HG03139 (cell line): Measurements from ENCODE around the gene OLFML2B.

Experiments used
- ATAC-seq: cut with Tn5 transposase; IDR thresholded peaks from one replicate; pipeline ENCODE4 v1.9.1; 2021; ENCODE audit not compliant: unreplicated experiment

OLFML2B gene

DNA sequence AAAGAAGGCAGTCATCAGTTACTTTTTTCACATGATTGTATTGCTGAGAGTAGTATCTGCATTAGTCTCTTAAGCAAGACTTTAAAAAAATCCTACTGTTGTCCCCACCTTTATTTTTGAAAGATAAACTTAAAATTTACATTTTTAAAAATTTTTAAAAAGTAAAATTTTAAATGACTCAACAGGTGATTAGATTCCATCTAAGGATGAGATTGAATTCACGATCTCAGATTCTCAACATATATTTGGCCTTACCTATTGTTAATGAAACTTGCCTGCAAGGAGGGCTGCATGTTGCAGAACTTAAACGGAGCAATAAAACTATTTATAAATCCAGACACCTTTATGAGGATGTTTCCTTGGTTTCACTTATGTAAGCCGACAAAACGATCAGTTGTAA, 75.2 kb downstream of the OLFML2B start:
- no peak for ATAC-seq

- no peak for ATAC-seq
These were observed 77.3 kb downstream of the OLFML2B start for GRCh38 chr1:161946071-161946987.

GRCh38 chr1:161945306-161946060, 78.2 kb downstream of the OLFML2B start:
- no peak for ATAC-seq

- no peak for ATAC-seq
These were observed 79.3 kb downstream of the OLFML2B start for GRCh38 chr1:161944381-161944780.

DNA sequence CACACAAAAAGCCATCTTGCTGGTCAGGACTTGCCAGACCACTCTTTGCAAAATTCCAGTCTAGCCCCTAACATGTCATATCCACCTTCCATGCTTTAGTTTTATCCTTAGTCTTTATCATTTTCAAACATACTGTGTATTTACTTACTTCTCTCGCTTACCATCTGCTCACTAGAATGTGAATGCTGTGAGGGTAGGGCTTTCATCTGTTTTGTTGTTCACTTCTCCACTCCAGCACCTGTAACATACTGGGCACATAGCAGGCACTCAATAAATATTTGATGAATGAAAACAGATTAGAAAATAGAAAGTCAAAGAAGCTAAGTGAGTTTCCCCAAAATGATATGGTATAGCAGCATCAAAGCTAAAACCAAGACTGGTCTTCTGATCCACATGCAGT, 79.9 kb downstream of the OLFML2B start:
- no peak for ATAC-seq

DNA sequence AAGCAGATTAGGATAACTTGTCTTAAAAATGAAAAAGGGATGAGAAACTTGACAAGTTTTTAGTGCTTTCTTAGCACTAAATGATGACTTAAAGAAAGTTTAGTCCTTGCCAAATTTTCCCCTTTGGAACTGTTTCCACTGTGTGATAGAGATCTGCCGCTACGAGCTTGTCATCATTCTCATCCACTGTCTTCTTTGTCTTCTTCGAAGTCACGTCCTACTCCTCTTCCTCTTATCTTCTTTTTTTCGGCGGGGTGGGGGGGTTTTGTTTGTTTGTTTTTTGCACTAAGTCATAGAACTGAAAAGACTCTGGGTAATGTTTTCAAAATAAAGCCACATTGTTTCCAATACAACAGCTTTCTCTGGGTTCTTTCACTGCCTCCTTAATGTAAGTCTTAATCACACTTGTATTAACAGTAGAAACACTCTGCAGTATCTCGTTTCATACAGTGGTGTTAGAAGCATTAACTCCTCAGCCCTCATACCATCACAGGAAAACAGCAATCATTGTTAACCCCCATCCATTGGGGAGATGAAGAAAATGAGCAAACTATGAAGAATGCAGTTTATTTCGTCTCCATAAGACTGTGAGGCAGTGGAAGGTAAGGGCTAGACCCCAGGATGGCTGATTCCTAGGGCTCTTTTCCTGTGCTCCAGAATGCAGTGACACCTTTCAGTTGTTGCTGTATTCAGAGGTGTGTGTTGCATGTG, 81.8 kb downstream of the OLFML2B start:
- ATAC-seq, result no peak

DNA sequence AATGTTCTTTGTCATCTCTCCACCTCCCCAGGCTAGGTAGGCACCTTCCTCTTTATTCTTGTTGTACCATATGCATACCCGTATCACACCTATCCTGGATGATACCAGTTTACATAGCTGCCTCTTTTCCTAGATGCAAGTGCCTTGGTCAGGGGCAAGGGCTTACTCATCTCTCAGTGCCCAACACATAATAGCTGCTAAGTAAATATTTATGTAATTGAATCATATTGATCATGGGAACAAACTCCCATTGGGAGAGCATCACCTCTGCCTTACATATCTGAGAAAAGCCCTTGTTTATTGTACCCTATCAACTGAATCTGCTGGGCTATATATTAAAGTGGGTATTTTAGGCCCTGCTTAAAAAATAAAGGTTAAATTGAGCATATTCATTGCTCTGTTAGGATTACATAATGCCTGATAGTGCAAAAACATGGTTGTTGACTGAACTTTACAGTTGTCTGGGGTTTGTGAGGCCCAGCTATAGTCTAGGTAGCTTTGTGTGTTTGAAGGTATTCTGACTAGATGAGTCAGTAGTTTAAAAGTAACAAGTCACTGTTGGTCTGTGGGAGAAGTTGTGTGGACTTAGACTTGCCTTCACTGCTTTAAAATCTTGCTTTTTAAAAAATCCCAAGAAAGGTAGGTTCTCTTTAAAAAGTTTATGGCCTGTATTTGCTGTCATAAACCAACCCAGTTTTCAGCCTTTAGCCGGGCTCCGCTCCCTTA, 82.6 kb downstream of the OLFML2B start:
- no peak for ATAC-seq

- no peak for ATAC-seq
These were observed 86.9 kb downstream of the OLFML2B start for GRCh38 chr1:161936786-161937185.

- ATAC-seq, result no peak
These were observed 88.4 kb downstream of the OLFML2B start for GRCh38 chr1:161935264-161935663.

DNA sequence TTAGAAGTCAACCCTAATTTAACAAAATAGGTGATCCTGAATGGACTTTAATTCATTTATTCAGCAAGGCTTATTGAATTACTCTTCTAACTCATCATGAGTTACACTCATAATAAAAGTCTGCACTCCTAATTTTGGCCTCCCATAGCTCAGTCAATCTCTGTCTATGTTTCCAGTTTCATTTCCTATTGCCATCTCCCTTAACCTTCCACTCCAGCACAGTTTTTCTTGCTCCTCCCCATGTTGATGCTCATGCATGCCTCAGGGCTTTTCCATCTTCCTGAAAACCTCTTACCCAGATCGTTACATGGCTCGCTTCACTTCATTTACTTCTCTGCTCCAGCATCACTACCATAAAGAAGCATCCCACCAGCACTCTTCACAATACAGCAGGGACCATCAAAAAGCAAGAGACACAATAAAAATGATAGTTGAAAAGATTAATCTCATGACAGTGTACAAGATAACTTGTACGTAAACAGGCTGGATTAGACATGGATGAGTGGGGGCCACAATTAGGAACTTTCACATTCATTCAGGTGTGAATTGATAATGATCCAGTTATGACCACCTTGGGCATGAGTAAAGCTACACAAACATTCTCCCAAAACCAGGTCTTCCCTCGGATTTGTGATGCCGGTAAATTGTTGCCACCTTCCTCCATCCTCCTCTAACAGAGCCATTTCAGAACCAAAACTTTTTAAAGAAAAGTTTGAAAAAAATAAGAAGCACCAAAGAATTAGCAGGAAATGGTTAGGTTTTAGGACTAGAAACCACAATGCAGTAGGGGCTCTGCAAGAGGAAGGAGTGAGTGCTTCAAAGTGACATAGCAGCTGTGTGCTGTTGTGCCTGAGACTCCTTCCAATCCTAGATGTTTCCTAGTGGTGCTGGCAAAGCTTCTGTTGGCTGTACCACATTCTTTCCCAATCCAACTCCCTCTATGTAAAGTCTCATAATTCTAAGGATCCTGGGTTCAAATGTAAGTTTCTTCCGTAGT, 89.8 kb downstream of the OLFML2B start:
- no peak for ATAC-seq
